ENCODE data around the gene RAB44.
"Not testable (repeated sequence)": the region's sequence is repeated elsewhere in the genome, so short reads cannot be mapped to it uniquely, and the experiment has no call there.

The RAB44 gene

GRCh38 chr6:36697481-36697903 is at the start of gene RAB44:
Gene RAB44 (plus strand): TSS chr6:36697826. CDS start chr6:36704236, 6,410 bp downstream.
- no peak for TF ChIP-seq ZNF274 (IDR thresholded peaks at IDR 0.05; ENCODE audit: low read depth, low read length)
- no peak within 1 kb of the TSS for H3K4me3 ChIP-seq (ENCODE audit: low read length)

- TF ChIP-seq ZNF274 (IDR thresholded peaks at IDR 0.05; ENCODE audit: low read depth, low read length), result no peak
Measured at GRCh38 chr6:36649086-36649485, 48.5 kb upstream of the RAB44 start.

GRCh38 chr6:36649701-36650484 is 47.7 kb upstream of the RAB44 start:
- no peak overlapping the region for H3K4me3 ChIP-seq (ENCODE audit: low read length)
- TF ChIP-seq ZNF274 (IDR thresholded peaks at IDR 0.05; ENCODE audit: low read depth, low read length), result no peak

More at GRCh38 chr6:36649086-36649485, 48.5 kb upstream of the RAB44 start:
- no peak overlapping the region for H3K4me3 ChIP-seq (ENCODE audit: low read length)

- no peak for TF ChIP-seq ZNF274 (IDR thresholded peaks at IDR 0.05; ENCODE audit: low read depth, low read length)
- H3K4me3 ChIP-seq (ENCODE audit: low read length), result no peak overlapping the region; the same call in 1 of the 2 replicates
Measured at GRCh38 chr6:36650848-36651478, 46.7 kb upstream of the RAB44 start.

GRCh38 chr6:36651659-36652379 is 45.8 kb upstream of the RAB44 start:
- TF ChIP-seq ZNF274 (IDR thresholded peaks at IDR 0.05; ENCODE audit: low read depth, low read length), result no peak
- no peak overlapping the region for H3K4me3 ChIP-seq (ENCODE audit: low read length)

- not testable (repeated sequence) for H3K4me3 ChIP-seq (ENCODE audit: low read length)
Measured at GRCh38 chr6:36654469-36654868, 43.2 kb upstream of the RAB44 start.

GRCh38 chr6:36655085-36655724 is 42.4 kb upstream of the RAB44 start:
- H3K4me3 ChIP-seq (ENCODE audit: low read length), result no peak overlapping the region

GRCh38 chr6:36656441-36656840 is 41.2 kb upstream of the RAB44 start:
- TF ChIP-seq ZNF274 (IDR thresholded peaks at IDR 0.05; ENCODE audit: low read depth, low read length), result no peak
- no peak overlapping the region for H3K4me3 ChIP-seq (ENCODE audit: low read length)

More at GRCh38 chr6:36655085-36655724, 42.4 kb upstream of the RAB44 start:
- TF ChIP-seq ZNF274 (IDR thresholded peaks at IDR 0.05; ENCODE audit: low read depth, low read length), result no peak

- no peak for TF ChIP-seq ZNF274 (IDR thresholded peaks at IDR 0.05; ENCODE audit: low read depth, low read length)
- H3K4me3 ChIP-seq (ENCODE audit: low read length), result no peak overlapping the region
Measured at GRCh38 chr6:36657271-36657670, 40.4 kb upstream of the RAB44 start.

GRCh38 chr6:36657942-36658544 is 39.6 kb upstream of the RAB44 start:
- TF ChIP-seq ZNF274 (IDR thresholded peaks at IDR 0.05; ENCODE audit: low read depth, low read length), result no peak
- H3K4me3 ChIP-seq (ENCODE audit: low read length), result no peak overlapping the region

- H3K4me3 ChIP-seq (ENCODE audit: low read length), result no peak overlapping the region
- TF ChIP-seq ZNF274 (IDR thresholded peaks at IDR 0.05; ENCODE audit: low read depth, low read length), result no peak
Measured at GRCh38 chr6:36659271-36659670, 38.4 kb upstream of the RAB44 start.

GRCh38 chr6:36660771-36661471 is 36.7 kb upstream of the RAB44 start:
- H3K4me3 ChIP-seq (ENCODE audit: low read length), result no peak overlapping the region
- no peak for TF ChIP-seq ZNF274 (IDR thresholded peaks at IDR 0.05; ENCODE audit: low read depth, low read length)

- no peak for TF ChIP-seq ZNF274 (IDR thresholded peaks at IDR 0.05; ENCODE audit: low read depth, low read length)
- no peak overlapping the region for H3K4me3 ChIP-seq (ENCODE audit: low read length)
Measured at GRCh38 chr6:36662380-36662779, 35.2 kb upstream of the RAB44 start.
